ENCODE data around the gene ALG14.

The ALG14 gene

GRCh38 chr1:94979656-94980581 is 92.8 kb downstream of the ALG14 start:
- no peak for DNase-seq

DNA sequence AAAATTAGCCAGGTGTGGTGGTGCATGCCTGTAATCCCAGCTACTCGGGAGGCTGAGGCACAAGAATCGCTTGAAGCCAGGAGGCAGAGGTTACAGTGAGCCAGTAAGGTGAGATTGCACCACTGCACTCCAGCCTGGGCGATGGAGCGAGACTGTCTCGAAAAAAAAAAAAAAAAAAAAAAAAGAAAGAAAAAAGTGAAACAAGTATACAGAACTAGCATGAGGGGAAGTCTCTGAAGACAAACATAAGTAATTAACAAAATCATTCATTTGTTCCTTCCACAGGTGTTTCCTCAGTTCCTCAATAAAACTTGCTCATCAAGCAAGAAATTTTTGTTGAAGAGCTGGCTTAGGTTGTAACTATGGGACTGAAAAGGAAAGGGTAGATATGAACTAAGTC is 93.6 kb downstream of the ALG14 start:
- DNase-seq: no peak

GRCh38 chr1:94978401-94978800 is 94.3 kb downstream of the ALG14 start:
- no peak for DNase-seq

DNA sequence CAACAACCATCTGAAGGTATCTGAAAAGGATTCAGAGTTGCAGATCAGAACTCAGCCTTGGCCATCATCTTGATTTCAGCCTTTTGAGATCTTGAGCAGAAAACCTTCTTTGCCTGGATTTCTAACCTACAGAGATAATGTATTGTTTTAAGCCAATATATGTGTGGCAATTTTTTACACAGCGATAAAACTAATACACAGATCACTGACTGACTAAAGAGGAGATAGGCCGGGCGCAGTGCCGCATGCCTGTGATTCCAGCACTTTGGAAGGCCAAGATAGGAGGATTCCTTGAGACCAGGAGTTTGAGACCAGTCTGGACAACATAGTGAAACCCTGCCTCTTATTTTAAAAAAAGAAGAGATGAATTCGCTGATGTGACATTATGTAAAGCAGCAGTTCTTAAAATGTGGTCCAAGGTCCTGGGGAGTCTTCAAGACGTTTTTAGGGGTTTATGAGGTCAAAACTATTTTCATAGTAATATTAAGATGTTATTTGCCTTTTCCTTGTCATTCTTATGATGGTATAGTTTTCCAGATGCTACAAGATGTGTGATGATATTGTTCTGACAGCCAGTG is 95.7 kb downstream of the ALG14 start:
- DNase-seq: no peak

DNA sequence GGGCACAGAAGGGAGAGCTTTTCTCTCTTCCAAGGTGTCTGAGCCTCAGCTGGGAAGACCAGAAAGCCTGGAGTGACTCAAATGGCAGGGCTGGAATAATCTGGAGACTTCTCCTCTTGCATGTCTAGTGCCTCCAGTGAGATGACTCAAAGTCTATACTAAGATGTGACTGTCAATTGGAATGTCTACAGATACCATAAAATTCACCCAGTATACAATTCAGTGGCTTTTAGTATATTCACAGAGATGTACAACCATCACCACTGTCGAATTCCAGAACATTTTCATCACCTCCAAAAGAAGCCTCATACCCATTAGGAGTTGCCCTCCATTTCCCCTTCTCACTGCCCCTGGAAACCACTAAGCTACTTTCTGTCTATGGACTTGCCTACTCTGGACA is 97.9 kb downstream of the ALG14 start:
- peak; percentile 39 for DNase-seq

- DNase-seq: no peak
These were observed 98.5 kb downstream of the ALG14 start for GRCh38 chr1:94974241-94974640.

GRCh38 chr1:94973309-94973922 is 99.3 kb downstream of the ALG14 start:
- no peak for DNase-seq

DNA sequence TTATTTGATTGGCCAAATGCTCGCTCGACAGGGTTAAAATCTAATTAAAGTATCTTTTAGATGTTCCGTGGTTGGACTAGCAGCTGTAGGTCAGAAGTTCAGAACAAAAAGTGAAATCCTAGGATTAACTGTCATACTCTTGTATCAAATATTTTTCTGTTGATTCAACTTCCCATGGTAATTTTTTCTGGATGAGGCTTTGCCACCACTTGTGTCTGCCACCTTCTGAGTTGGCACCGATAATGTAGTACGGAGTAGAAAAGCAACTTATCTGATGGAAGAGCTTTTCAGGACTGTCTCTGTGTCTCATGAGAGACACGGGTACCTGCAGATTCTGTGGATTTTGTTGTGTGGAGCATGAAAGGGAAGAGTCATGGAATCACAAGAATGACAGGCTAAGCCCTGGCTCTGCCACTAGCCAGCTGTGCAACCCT is 101.2 kb downstream of the ALG14 start:
- peak; percentile 9 for DNase-seq

DNA sequence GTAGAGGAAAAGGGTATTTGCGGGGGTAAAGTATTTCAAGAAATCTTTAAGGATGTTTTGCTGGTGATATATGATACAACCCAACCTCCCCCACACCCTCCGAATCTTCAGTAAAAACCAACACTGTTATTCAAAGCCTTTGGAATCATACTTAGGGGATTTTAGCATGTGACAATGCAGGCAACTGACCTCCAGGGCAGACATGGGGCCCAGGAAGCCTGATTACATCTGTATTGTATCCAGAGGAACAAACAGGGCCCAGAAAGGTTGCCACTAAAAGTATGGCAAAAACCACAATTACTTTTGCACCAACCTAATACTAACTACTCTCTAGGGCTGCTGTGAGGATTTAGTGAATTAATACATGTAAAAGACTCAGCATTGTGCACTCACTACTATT is 102.0 kb downstream of the ALG14 start:
- DNase-seq: no peak

- DNase-seq: no peak
These were observed 103.6 kb downstream of the ALG14 start for GRCh38 chr1:94969137-94969536.

DNA sequence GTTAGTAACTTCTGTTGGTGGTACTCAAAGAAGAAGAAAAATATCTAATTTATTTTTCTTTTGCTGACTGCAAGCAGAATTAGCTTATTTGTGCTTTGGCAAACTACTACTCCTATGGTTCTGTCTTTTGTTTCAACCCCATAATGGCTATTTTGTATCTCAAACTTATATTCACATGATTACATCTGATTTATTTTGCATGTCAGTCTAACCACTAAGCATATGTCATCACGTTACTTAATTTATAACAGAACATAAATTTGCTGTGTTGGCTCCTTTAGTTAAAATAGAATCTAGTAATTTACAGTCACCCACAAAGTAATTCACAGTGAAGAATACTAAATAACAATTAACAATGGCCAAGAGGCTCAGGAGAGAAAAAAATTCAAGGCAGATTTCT is 106.7 kb downstream of the ALG14 start:
- no peak for DNase-seq

GRCh38 chr1:94963864-94964263 is 108.9 kb downstream of the ALG14 start:
- no peak for DNase-seq

- DNase-seq: no peak
These were observed 110.1 kb downstream of the ALG14 start for GRCh38 chr1:94962409-94963265.

DNA sequence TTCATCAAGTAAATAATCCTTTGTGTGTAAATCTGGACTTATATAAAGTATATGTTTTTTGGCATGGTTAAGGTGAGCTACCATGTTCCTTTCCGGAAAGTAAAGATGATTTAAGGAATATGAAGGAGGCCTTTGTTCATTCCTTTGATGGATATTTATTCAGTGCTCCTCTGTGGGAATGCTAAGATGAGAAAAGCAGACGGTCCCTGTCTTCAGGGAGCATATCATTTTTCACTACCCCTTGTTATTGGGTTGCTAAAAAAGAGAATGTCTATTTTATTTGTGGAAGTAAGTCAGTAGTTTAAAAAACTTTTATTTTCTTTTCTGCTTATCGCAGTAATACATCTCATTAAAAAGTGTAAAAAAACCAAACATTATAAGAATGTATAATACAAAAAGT is 110.8 kb downstream of the ALG14 start:
- DNase-seq: no peak

- no peak for DNase-seq
These were observed 111.2 kb downstream of the ALG14 start for GRCh38 chr1:94961582-94961981.

DNA sequence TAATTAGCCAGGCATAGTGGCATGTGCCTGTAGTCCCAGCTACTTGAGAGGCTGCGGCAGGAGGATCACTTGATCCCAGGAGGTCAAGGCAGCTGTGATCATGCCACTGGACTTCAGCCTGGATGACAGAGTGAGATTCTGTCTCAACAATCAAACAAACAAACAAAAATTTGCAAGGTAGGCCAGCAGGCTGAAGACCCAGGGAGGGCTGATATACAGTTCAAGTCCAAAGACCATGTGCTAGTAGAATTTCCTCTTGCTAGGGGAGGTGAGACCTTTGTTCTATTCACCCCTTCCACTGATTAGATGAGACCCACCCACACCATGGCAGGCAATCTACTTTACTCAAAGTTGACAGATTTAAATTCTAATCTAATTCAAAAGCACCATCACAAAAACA is 114.7 kb downstream of the ALG14 start:
- no peak for DNase-seq

- no peak for DNase-seq
These were observed 116.8 kb downstream of the ALG14 start for GRCh38 chr1:94955767-94956632.

- DNase-seq: no peak
These were observed 118.2 kb downstream of the ALG14 start for GRCh38 chr1:94954263-94955220.

DNA sequence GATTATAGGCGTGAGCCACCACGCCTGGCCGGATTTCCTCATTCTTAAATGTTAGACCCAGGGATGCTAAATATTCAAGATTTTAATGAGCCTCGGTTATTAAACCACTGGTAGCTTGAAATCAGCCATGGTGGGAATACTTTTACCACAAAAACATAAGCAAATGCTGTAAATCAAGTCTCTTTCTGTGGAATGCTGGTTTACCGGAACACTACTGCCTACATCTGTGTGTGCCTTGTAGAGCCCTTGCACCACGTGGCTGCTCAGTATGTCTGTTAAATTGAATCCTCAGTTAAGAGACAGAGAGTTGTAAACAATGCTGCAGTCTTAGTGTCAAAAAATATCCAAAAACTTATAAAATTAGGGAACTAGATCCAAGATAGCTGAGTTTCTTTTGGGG is 119.0 kb downstream of the ALG14 start:
- DNase-seq: no peak

- DNase-seq: no peak
These were observed 119.6 kb downstream of the ALG14 start for GRCh38 chr1:94953107-94953506.

GRCh38 chr1:94952539-94952938 is 120.2 kb downstream of the ALG14 start:
- DNase-seq: no peak
